CD4-positive, alpha-beta T cell treated with Interleukin-2 at 100 ng/mL for 4 hours (primary cell): Measurements from ENCODE around the gene RNF145.
A peak's percentile ranks its signal among the peaks of the same experiment; 100 is the strongest.
"Not testable (repeated sequence)": the region's sequence is repeated elsewhere in the genome, so short reads cannot be mapped to it uniquely, and the experiment has no call there.

Experiments used
- DNase-seq: peaks from one replicate; pipeline ENCODE4 v3.0.0-alpha.2; 2020; ENCODE audit warnings: low spot score

RNF145 gene

GRCh38 chr5:159157552-159157951 lies 51.8 kb downstream of the RNF145 start:
- DNase-seq = no peak

GRCh38 chr5:159156426-159157238 lies 52.7 kb downstream of the RNF145 start:
- peak; percentile 79 for DNase-seq

GRCh38 chr5:159155960-159156359 lies 53.4 kb downstream of the RNF145 start:
- no peak for DNase-seq

GRCh38 chr5:159152876-159153275 lies 56.5 kb downstream of the RNF145 start:
- no peak for DNase-seq

GRCh38 chr5:159149085-159149484 lies 60.3 kb downstream of the RNF145 start:
- no peak for DNase-seq

GRCh38 chr5:159147976-159148375 lies 61.4 kb downstream of the RNF145 start:
- no peak for DNase-seq

GRCh38 chr5:159146839-159147238 lies 62.5 kb downstream of the RNF145 start:
- no peak for DNase-seq

- not testable (repeated sequence) for DNase-seq
These were observed 64.2 kb downstream of the RNF145 start for GRCh38 chr5:159145160-159145559.

- no peak for DNase-seq
These were observed 69.6 kb downstream of the RNF145 start for GRCh38 chr5:159139802-159140201.

- no peak for DNase-seq
These were observed 73.3 kb downstream of the RNF145 start for GRCh38 chr5:159135896-159136531.

GRCh38 chr5:159133041-159133741 lies 76.2 kb downstream of the RNF145 start:
- DNase-seq = peak; percentile 54

GRCh38 chr5:159132429-159133040 lies 76.8 kb downstream of the RNF145 start:
- DNase-seq = no peak

- no peak for DNase-seq
These were observed 77.4 kb downstream of the RNF145 start for GRCh38 chr5:159131951-159132350.

- DNase-seq = no peak
These were observed 78.5 kb downstream of the RNF145 start for GRCh38 chr5:159130871-159131270.

- no peak for DNase-seq
These were observed 81.2 kb downstream of the RNF145 start for GRCh38 chr5:159128070-159128541.

GRCh38 chr5:159123700-159124099 lies 85.7 kb downstream of the RNF145 start:
- no peak for DNase-seq

- DNase-seq = no peak
These were observed 86.2 kb downstream of the RNF145 start for GRCh38 chr5:159123189-159123588.

GRCh38 chr5:159121061-159121460 lies 88.3 kb downstream of the RNF145 start:
- no peak for DNase-seq

- DNase-seq = peak; percentile 47
These were observed 88.9 kb downstream of the RNF145 start for GRCh38 chr5:159120446-159120845.

- not testable (repeated sequence) for DNase-seq
These were observed 89.5 kb downstream of the RNF145 start for GRCh38 chr5:159119842-159120241.

- not testable (repeated sequence) for DNase-seq
These were observed 90.2 kb downstream of the RNF145 start for GRCh38 chr5:159118958-159119659.

GRCh38 chr5:159113405-159113804 lies 95.9 kb downstream of the RNF145 start:
- DNase-seq = no peak
